Neuronal stem cell (in vitro differentiated cells): ENCODE results near the gene RASL10B.

Experiments
- DNase-seq: peaks from one replicate; pipeline ENCODE4 v3.0.0-alpha.2; 2013; ENCODE audit warnings: low spot score
- H2AFZ ChIP-seq: one replicate; pipeline ENCODE4 v1.6.1; 2013; ENCODE audit warnings: mild to moderate bottlenecking, low read length, inconsistent platforms
- H2AK5ac ChIP-seq: 2 replicates; pipeline ENCODE4 v1.6.1; 2013; ENCODE audit warnings: low read depth, mild to moderate bottlenecking, inconsistent platforms, low read length, moderate library complexity, mixed read lengths
- H2BK120ac ChIP-seq: 2 replicates; pipeline ENCODE4 v1.6.1; 2013; ENCODE audit warnings: low read depth, mild to moderate bottlenecking, inconsistent platforms, low read length, moderate library complexity, mixed read lengths
- H2BK12ac ChIP-seq: one replicate; pipeline ENCODE4 v1.6.1; 2013; ENCODE audit warnings: low read length, inconsistent platforms
- H2BK15ac ChIP-seq: 2 replicates; pipeline ENCODE4 v1.6.1; 2013; ENCODE audit warnings: mild to moderate bottlenecking, low read length, inconsistent platforms, mixed read lengths
- H2BK5ac ChIP-seq: one replicate; pipeline ENCODE4 v1.6.1; 2013; ENCODE audit warnings: inconsistent platforms, mild to moderate bottlenecking, low read length, moderate library complexity
- H3K14ac ChIP-seq: one replicate; pipeline ENCODE4 v1.6.1; 2013; ENCODE audit warnings: low read length, inconsistent platforms
- H3K18ac ChIP-seq: 2 replicates; pipeline ENCODE4 v1.6.1; 2013; ENCODE audit warnings: low read length, inconsistent platforms
- H3K23ac ChIP-seq: 2 replicates; pipeline ENCODE4 v1.6.1; 2013; ENCODE audit warnings: low read depth, mild to moderate bottlenecking, mixed read lengths, low read length, inconsistent platforms; ENCODE audit not compliant: poor library complexity
- H3K27ac ChIP-seq: replicated peaks from 3 replicates; pipeline ENCODE4 v1.5.1; 2013; ENCODE audit warnings: low read length, inconsistent platforms
- H3K27me3 ChIP-seq, 3 experiments: 2 replicates each; pipeline ENCODE4 v1.6.1; 2013; ENCODE audit warnings: low read length in 3 of 3, mild to moderate bottlenecking in 2 of 3, inconsistent platforms in 1 of 3, low read depth in 1 of 3, mixed read lengths in 1 of 3, moderate library complexity in 1 of 3; ENCODE audit not compliant: control insufficient read depth in 3 of 3, insufficient read depth in 3 of 3
- H3K36me3 ChIP-seq, 2 donors: replicated peaks in 1 of 2; 2 replicates each; pipeline ENCODE4 v1.6.1; 2013; ENCODE audit warnings: low read length in 2 of 2; ENCODE audit not compliant: control insufficient read depth in 2 of 2, insufficient read depth in 2 of 2
- H3K4ac ChIP-seq: 2 replicates; pipeline ENCODE4 v1.6.1; 2013; ENCODE audit warnings: inconsistent platforms, mild to moderate bottlenecking, low read length, moderate library complexity
- H3K4me1 ChIP-seq, 2 donors: 1 replicate in 1 of 2; 2 replicates in 1 of 2; pipeline ENCODE4 v1.6.1; 2013; ENCODE audit warnings: low read length in 2 of 2, low read depth in 1 of 2; ENCODE audit not compliant: control insufficient read depth in 2 of 2, insufficient read depth in 1 of 2
- H3K4me2 ChIP-seq: one replicate; pipeline ENCODE4 v1.6.1; 2013; ENCODE audit warnings: mild to moderate bottlenecking, low read length, inconsistent platforms; ENCODE audit not compliant: insufficient read depth, poor library complexity, severe bottlenecking
- H3K4me3 ChIP-seq, 2 donors: 2 replicates each; pipeline ENCODE4 v1.5.1; 2013; ENCODE audit warnings: low read length in 2 of 2, mild to moderate bottlenecking in 2 of 2, inconsistent platforms in 1 of 2, moderate library complexity in 1 of 2
- H3K79me1 ChIP-seq: one replicate; pipeline ENCODE4 v1.6.1; 2013; ENCODE audit warnings: low read depth, mild to moderate bottlenecking, inconsistent platforms, low read length, moderate library complexity
- H3K9ac ChIP-seq: one replicate; pipeline ENCODE4 v1.6.1; 2013; ENCODE audit warnings: mild to moderate bottlenecking, low read depth, low read length, inconsistent platforms; ENCODE audit not compliant: poor library complexity
- H3K9me3 ChIP-seq, 2 donors: replicated peaks in 1 of 2; 2 replicates each; pipeline versions ENCODE3 to v1.6.1; 2013; ENCODE audit warnings: low read length in 2 of 2, mild to moderate bottlenecking in 2 of 2, inconsistent platforms in 1 of 2, low read depth in 1 of 2, mixed read lengths in 1 of 2, moderate library complexity in 1 of 2; ENCODE audit not compliant: control insufficient read depth in 2 of 2, insufficient read depth in 1 of 2
- H4K8ac ChIP-seq: one replicate; pipeline ENCODE4 v1.6.1; 2013; ENCODE audit warnings: low read depth, mild to moderate bottlenecking, inconsistent platforms, low read length, moderate library complexity
- H4K91ac ChIP-seq: one replicate; pipeline ENCODE4 v1.6.1; 2013; ENCODE audit warnings: low read length, low read depth, mild to moderate bottlenecking, inconsistent platforms; ENCODE audit not compliant: poor library complexity
- WGBS, 2 donors: extraction: QIAGEN DNeasy Blood & Tissue Kit; methylation state at CpG; one replicate each; pipeline ENCODE4 v1.1.7; 2013; ENCODE audit warnings: missing lambda C conversion rate in 2 of 2, mixed read lengths in 1 of 2; ENCODE audit not compliant: insufficient read length in 2 of 2, insufficient replicate concordance in 1 of 2; ENCODE audit errors: extremely low coverage in 2 of 2; 5-methylcytosine and 5-hydroxymethylcytosine counted together

The RASL10B gene

DNA sequence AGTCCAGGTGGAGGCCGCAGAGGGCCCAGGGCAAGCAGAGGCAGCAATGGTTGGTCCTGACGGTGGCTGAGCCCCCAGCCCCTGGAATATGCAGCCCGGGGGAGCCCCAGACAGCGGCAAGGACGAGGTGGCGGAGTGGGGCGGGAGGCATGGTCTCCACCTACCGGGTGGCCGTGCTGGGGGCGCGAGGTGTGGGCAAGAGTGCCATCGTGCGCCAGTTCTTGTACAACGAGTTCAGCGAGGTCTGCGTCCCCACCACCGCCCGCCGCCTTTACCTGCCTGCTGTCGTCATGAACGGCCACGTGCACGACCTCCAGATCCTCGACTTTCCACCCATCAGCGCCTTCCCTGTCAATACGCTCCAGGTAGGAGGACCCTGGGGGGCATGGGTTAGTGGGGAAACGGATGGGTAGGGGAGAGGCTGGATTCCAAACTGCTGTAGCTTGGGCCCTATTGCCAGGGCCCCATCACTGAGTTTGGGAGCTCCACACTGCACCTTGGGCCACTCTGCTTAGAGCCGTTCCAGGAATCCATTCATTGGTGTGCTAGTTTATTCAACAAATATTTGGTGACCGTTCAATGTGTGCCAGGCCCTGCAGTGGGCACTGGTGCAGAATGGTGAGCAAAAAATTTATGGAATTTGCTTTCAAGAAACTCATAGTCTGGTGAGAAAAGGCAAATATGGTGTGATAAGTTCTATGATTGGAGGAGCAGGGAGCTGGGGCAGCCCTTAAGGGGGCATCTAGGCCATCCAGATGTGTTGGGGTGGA is 3.8 kb downstream of the RASL10B start:
- H3K14ac ChIP-seq, result no peak overlapping the region
- no peak for DNase-seq
- H3K4ac ChIP-seq, result no peak overlapping the region
- no peak overlapping the region for H2AK5ac ChIP-seq
- no peaks in the 10 kb centered on the region for H3K79me1 ChIP-seq
- no peak overlapping the region for H2AFZ ChIP-seq
- no peak overlapping the region for H2BK15ac ChIP-seq
- no peak overlapping the region for H4K8ac ChIP-seq
- no peak overlapping the region for H3K9ac ChIP-seq
- H3K4me1 ChIP-seq, result peaks cover 10 to 13% of the 10 kb centered on the region in 2 donors
- no peak overlapping the region for H3K4me3 ChIP-seq
- H3K27ac ChIP-seq, result no peak overlapping the region
- H3K23ac ChIP-seq, result peak overlapping the region; percentile 52
- no peak overlapping the region for H3K4me2 ChIP-seq
- H3K27me3 ChIP-seq, result peaks cover 0 to 6% (median 0%) of the 10 kb centered on the region in 3 experiments
- no peak overlapping the region for H3K18ac ChIP-seq
- H2BK5ac ChIP-seq, result no peak overlapping the region
- H4K91ac ChIP-seq, result no peak overlapping the region
- H3K36me3 ChIP-seq, result peaks cover 0 to 8% of the 10 kb centered on the region in 2 donors
- no peaks in the 10 kb centered on the region for H3K9me3 ChIP-seq
- H2BK12ac ChIP-seq, result no peak overlapping the region
- WGBS, 2 donors, result no CpG with 5 or more reads among the region's 29 CpGs
- no peak overlapping the region for H2BK120ac ChIP-seq

DNA sequence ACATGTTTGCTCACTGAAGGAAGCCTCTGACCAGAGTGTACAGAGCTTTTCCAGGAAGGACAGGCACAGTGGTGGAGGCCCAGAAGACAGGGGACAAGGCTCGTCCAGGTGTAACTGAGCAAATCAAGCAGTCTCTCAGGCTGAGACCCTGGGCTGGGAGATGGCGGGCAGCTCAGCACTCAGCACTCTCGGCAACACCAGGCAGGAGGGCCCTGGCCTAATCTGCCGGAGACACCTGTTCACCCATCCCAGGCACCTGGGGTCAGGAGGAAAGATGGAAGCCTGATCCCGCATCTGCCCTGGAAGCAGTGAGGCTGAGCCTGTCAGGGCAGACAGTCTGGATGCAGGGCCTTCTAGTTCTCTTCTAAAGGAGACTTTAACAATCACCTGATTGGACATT is 4.8 kb downstream of the RASL10B start:
- no CpG with 5 or more reads among the region's 5 CpGs for WGBS, 2 donors
- Histone ChIP-seq H3K79me1 (no peaks in the 10 kb centered on the region), H2AFZ (no peak overlapping the region), H3K4me2 (no peak overlapping the region), H3K14ac (no peak overlapping the region), H2BK12ac (no peak overlapping the region), H4K91ac (no peak overlapping the region), H2BK120ac (no peak overlapping the region), H4K8ac (no peak overlapping the region), H3K9me3 (peaks cover 0 to 8% of the 10 kb centered on the region in 2 donors), H3K4me3 (no peak overlapping the region), H3K23ac (peak overlapping the region; percentile 63), H3K36me3 (peaks cover 0 to 8% of the 10 kb centered on the region in 2 donors), H2BK5ac (no peak overlapping the region), H2AK5ac (no peak overlapping the region), H3K4ac (no peak overlapping the region), H3K18ac (peak overlapping the region; percentile 36), H3K27ac (no peak overlapping the region), H3K9ac (peak overlapping the region; percentile 57), H2BK15ac (no peak overlapping the region), H3K4me1 (peaks cover 6 to 10% of the 10 kb centered on the region in 2 donors), H3K27me3 (peaks cover 0 to 16% (median 5%) of the 10 kb centered on the region in 3 experiments)
- DNase-seq, result no peak

DNA sequence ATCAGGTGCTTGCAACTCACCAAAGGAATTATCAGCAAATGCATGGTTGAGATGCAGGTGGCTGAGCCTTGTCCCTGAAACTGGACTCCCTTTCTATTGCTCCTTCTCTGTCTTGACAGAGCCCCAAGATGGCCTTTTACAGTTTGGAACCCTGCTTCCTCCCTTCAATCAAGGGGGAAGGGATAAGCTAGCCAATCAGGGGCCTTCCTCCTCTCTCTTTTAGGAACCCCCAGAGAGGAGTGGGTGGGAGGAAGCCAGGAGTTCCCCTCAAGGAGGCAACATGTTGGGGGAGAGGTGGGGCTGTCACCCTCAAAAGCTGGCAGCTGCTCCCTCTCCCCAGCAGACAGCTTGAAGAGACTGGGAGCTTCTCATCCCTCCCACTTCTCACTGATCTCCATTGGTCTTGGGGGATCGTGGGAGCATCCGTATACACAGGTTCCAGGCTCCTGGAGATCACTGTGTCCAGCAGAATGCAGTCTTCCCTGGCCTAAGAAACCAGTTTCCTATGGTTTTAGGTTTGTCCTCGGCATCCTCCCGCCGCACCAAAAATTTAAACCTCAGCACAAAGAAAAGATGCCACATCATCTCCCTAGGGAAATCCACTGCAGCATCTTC is 7.2 kb downstream of the RASL10B start:
- Histone ChIP-seq H3K23ac (no peak overlapping the region), H3K18ac (no peak overlapping the region), H2BK12ac (no peak overlapping the region), H3K9me3 (peaks cover 0 to 8% of the 10 kb centered on the region in 2 donors), H3K4ac (no peak overlapping the region), H4K91ac (no peak overlapping the region), H2AFZ (no peak overlapping the region), H3K9ac (no peak overlapping the region), H2BK120ac (no peak overlapping the region), H2BK15ac (no peak overlapping the region), H3K79me1 (no peaks in the 10 kb centered on the region), H3K4me3 (no peak overlapping the region), H4K8ac (no peak overlapping the region), H3K4me1 (peaks cover 0 to 4% of the 10 kb centered on the region in 2 donors), H3K14ac (no peak overlapping the region), H3K27me3 (peaks cover 0 to 32% (median 5%) of the 10 kb centered on the region in 3 experiments), H2AK5ac (no peak overlapping the region), H3K36me3 (peaks cover 0 to 4% of the 10 kb centered on the region in 2 donors), H3K27ac (no peak overlapping the region), H2BK5ac (no peak overlapping the region), H3K4me2 (no peak overlapping the region)
- DNase-seq, result no peak
- no CpG with 5 or more reads among the region's 5 CpGs for WGBS, 2 donors

DNA sequence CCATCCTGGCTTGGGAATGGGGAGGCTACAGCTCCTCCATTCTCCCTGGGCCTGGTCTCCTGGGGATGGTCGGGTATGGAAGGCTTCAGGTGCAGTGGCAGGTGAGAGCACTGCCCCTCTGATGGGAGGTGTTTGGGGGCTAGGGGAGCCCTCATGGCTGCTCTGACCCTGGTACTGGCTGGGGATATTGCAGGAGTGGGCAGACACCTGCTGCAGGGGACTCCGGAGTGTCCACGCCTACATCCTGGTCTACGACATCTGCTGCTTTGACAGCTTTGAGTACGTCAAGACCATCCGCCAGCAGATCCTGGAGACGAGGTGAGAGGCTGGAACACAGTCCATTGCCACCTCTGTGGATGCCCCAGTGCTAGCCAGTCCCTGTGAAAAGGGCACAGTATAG is 8.8 kb downstream of the RASL10B start:
- Histone ChIP-seq H2AK5ac (no peak overlapping the region), H3K23ac (no peak overlapping the region), H3K4ac (no peak overlapping the region), H3K4me2 (no peak overlapping the region), H3K9ac (peak overlapping the region; percentile 38), H2AFZ (no peak overlapping the region), H2BK15ac (no peak overlapping the region), H3K4me3 (no peak overlapping the region), H4K8ac (no peak overlapping the region), H3K79me1 (no peaks in the 10 kb centered on the region), H2BK120ac (no peak overlapping the region), H3K9me3 (peaks cover 0 to 8% of the 10 kb centered on the region in 2 donors), H3K18ac (no peak overlapping the region), H3K4me1 (peaks cover 0 to 4% of the 10 kb centered on the region in 2 donors), H4K91ac (no peak overlapping the region), H3K27me3 (peaks cover 0 to 32% (median 5%) of the 10 kb centered on the region in 3 experiments), H3K36me3 (peaks cover 0 to 4% of the 10 kb centered on the region in 2 donors), H2BK5ac (no peak overlapping the region), H3K27ac (no peak overlapping the region), H2BK12ac (no peak overlapping the region), H3K14ac (no peak overlapping the region)
- no CpG with 5 or more reads among the region's 7 CpGs for WGBS, 2 donors
- no peak for DNase-seq
